ENCODE data around the gene FSTL5. TPM values are rescaled to one million over a fixed set of nuclear protein-coding genes. Genes with fewer than 3 reads are reported as not detected.

FSTL5 gene
- total RNA-seq, 1 experiment from 2014 or later = not detected

DNA sequence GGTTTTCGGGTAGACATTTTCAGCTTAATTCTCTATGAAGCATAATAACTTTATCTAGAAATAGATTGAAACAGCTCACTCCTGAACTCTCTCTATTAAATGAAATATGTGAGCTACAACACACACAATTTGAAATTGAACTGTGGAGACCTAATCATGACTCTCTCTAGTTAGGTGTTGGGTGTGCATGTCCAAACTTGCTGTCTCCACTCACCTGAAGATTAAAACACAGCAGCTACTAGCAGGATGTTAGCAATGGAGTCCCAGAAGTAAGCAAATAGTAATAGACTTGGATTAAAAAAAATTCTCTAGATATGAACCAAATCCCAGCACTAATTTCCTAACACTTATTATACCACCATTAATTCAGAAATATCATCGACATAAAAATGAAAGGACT, 173.1 kb downstream of the FSTL5 start (continued):
- TF ChIP-seq, protein P1, sequence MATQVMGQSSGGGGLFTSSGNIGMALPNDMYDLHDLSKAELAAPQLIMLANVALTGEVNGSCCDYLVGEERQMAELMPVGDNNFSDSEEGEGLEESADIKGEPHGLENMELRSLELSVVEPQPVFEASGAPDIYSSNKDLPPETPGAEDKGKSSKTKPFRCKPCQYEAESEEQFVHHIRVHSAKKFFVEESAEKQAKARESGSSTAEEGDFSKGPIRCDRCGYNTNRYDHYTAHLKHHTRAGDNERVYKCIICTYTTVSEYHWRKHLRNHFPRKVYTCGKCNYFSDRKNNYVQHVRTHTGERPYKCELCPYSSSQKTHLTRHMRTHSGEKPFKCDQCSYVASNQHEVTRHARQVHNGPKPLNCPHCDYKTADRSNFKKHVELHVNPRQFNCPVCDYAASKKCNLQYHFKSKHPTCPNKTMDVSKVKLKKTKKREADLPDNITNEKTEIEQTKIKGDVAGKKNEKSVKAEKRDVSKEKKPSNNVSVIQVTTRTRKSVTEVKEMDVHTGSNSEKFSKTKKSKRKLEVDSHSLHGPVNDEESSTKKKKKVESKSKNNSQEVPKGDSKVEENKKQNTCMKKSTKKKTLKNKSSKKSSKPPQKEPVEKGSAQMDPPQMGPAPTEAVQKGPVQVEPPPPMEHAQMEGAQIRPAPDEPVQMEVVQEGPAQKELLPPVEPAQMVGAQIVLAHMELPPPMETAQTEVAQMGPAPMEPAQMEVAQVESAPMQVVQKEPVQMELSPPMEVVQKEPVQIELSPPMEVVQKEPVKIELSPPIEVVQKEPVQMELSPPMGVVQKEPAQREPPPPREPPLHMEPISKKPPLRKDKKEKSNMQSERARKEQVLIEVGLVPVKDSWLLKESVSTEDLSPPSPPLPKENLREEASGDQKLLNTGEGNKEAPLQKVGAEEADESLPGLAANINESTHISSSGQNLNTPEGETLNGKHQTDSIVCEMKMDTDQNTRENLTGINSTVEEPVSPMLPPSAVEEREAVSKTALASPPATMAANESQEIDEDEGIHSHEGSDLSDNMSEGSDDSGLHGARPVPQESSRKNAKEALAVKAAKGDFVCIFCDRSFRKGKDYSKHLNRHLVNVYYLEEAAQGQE (IDR thresholded peaks at IDR 0.05; ENCODE audit: low read depth) = no peak
- no peak for TF ChIP-seq EZH2 (IDR thresholded peaks at IDR 0.05)
- no peak for TF ChIP-seq ELF1 (IDR thresholded peaks at IDR 0.05; ENCODE audit: borderline replicate concordance, low read depth)
- TF ChIP-seq EGR1 (IDR thresholded peaks at IDR 0.05; ENCODE audit: low read depth) = no peak
- no peak for TF ChIP-seq YY1 (IDR thresholded peaks at IDR 0.05; ENCODE audit: extremely low read depth, insufficient replicate concordance, low read depth, low read length)
- TF ChIP-seq, protein P2, sequence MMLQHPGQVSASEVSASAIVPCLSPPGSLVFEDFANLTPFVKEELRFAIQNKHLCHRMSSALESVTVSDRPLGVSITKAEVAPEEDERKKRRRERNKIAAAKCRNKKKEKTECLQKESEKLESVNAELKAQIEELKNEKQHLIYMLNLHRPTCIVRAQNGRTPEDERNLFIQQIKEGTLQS (IDR thresholded peaks at IDR 0.05) = no peak
- no peak for TF ChIP-seq JUND (IDR thresholded peaks at IDR 0.05)
- TF ChIP-seq TCF7L2 (IDR thresholded peaks at IDR 0.05; ENCODE audit: borderline replicate concordance, extremely low read depth, insufficient read depth, insufficient read length) = no peak

DNA sequence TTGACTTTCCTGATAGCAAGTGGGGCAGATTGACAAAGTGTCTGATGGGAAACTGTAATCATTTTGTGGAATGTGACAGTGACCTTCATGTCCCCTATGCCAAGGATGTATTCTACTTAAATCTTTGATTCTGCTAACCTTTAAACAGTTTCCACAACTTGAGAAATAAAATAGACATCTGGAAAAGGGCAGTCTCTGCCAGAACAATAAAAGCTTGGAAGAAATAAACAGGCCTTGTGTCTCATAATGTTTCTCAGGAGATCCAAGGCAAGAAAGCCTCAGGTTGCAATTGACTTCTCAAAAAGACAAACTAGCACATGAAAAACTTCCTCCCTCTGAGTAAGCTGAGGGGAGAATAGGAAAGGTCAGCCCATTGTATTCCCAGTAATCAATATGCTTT, 174.9 kb downstream of the FSTL5 start:
- intact Hi-C loops (cut with micrococcal nuclease) = no loop called here
- H3K9ac ChIP-seq (ENCODE audit: low read length) = no peak overlapping the region
- no peaks in the 10 kb centered on the region for H3K4me1 ChIP-seq (ENCODE audit: control insufficient read depth in 1 of 2, insufficient read depth in 2 of 2, low read length in 2 of 2)
- no peak overlapping the region for H3K4me2 ChIP-seq (ENCODE audit: low read length)
- ATAC-seq (no peak), DNase-seq (ENCODE audit: low read depth, low spot score) (no peak)
- ChIA-PET POLR2A (no interaction called here), RAD21 (ENCODE audit: low non-redundant PET in 1 of 2, low total read pairs in 2 of 2, uncharacterized antibody in 2 of 2, unreplicated experiment in 2 of 2) (no interaction called here), CTCF (no interaction called here)
- H3K4me3 ChIP-seq (replicated peaks in 1 of 2; ENCODE audit: low read depth in 1 of 2, low read length in 2 of 2) = no peak overlapping the region
- no peaks in the 10 kb centered on the region for H3K79me2 ChIP-seq (ENCODE audit: insufficient read depth, low read length)
- no peaks in the 10 kb centered on the region for H3K9me3 ChIP-seq (ENCODE audit: control insufficient read depth in 1 of 2, insufficient read depth in 1 of 2, low read depth in 1 of 2, low read length in 2 of 2)
- H4K20me1 ChIP-seq (ENCODE audit: insufficient read depth) = no peaks in the 10 kb centered on the region
- H3K36me3 ChIP-seq (ENCODE audit: control insufficient read depth in 1 of 2, insufficient read depth in 2 of 2, low read length in 2 of 2) = no peaks in the 10 kb centered on the region
- H2AFZ ChIP-seq (ENCODE audit: low read depth, low read length, poor library complexity, severe bottlenecking) = no peak overlapping the region
- H3K27ac ChIP-seq (ENCODE audit: low read depth, low read length) = no peak overlapping the region
- no peaks in the 10 kb centered on the region for H3K9me2 ChIP-seq (ENCODE audit: insufficient read depth)
- no peaks in the 10 kb centered on the region for H3K27me3 ChIP-seq (ENCODE audit: insufficient read depth, low read length)
- no TSS peak for BruUV-seq (replicated peaks)
- no peak for TF ChIP-seq FOSL1 (IDR thresholded peaks at IDR 0.05; ENCODE audit: low read depth)
- TF ChIP-seq ELF1 (IDR thresholded peaks at IDR 0.05; ENCODE audit: borderline replicate concordance, low read depth) = no peak
- TF ChIP-seq SP1 (IDR thresholded peaks at IDR 0.05; ENCODE audit: low read depth) = no peak
- TF ChIP-seq, protein P3, sequence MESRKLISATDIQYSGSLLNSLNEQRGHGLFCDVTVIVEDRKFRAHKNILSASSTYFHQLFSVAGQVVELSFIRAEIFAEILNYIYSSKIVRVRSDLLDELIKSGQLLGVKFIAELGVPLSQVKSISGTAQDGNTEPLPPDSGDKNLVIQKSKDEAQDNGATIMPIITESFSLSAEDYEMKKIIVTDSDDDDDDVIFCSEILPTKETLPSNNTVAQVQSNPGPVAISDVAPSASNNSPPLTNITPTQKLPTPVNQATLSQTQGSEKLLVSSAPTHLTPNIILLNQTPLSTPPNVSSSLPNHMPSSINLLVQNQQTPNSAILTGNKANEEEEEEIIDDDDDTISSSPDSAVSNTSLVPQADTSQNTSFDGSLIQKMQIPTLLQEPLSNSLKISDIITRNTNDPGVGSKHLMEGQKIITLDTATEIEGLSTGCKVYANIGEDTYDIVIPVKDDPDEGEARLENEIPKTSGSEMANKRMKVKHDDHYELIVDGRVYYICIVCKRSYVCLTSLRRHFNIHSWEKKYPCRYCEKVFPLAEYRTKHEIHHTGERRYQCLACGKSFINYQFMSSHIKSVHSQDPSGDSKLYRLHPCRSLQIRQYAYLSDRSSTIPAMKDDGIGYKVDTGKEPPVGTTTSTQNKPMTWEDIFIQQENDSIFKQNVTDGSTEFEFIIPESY (IDR thresholded peaks at IDR 0.05; ENCODE audit: extremely low read depth, insufficient replicate concordance, low read length) = no peak
- TF ChIP-seq, protein P4, sequence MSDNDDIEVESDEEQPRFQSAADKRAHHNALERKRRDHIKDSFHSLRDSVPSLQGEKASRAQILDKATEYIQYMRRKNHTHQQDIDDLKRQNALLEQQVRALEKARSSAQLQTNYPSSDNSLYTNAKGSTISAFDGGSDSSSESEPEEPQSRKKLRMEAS (IDR thresholded peaks at IDR 0.05) = no peak
- TF ChIP-seq EZH2phosphoT487 (IDR thresholded peaks at IDR 0.05; ENCODE audit: borderline replicate concordance) = no peak
- no peak for TF ChIP-seq POLR2AphosphoS5 (IDR thresholded peaks at IDR 0.05; ENCODE audit: low read depth, low read length)
- TF ChIP-seq TCF7L2 (IDR thresholded peaks at IDR 0.05; ENCODE audit: borderline replicate concordance, extremely low read depth, insufficient read depth, insufficient read length) = no peak
- no peak for TF ChIP-seq YY1 (IDR thresholded peaks at IDR 0.05; ENCODE audit: extremely low read depth, insufficient replicate concordance, low read depth, low read length)
- no peak for TF ChIP-seq CEBPB (IDR thresholded peaks at IDR 0.05; ENCODE audit: low read depth)
- no peak for TF ChIP-seq SRF (IDR thresholded peaks at IDR 0.05; ENCODE audit: low read depth)
- TF ChIP-seq, protein P5, sequence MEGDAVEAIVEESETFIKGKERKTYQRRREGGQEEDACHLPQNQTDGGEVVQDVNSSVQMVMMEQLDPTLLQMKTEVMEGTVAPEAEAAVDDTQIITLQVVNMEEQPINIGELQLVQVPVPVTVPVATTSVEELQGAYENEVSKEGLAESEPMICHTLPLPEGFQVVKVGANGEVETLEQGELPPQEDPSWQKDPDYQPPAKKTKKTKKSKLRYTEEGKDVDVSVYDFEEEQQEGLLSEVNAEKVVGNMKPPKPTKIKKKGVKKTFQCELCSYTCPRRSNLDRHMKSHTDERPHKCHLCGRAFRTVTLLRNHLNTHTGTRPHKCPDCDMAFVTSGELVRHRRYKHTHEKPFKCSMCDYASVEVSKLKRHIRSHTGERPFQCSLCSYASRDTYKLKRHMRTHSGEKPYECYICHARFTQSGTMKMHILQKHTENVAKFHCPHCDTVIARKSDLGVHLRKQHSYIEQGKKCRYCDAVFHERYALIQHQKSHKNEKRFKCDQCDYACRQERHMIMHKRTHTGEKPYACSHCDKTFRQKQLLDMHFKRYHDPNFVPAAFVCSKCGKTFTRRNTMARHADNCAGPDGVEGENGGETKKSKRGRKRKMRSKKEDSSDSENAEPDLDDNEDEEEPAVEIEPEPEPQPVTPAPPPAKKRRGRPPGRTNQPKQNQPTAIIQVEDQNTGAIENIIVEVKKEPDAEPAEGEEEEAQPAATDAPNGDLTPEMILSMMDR (IDR thresholded peaks at IDR 0.05 in 2 of 3, conservative IDR thresholded peaks at IDR 0.05 in 1 of 3; ENCODE audit: borderline replicate concordance in 1 of 3, insufficient read depth in 1 of 3, low read depth in 2 of 3, low read length in 2 of 3) = no peak
- TF ChIP-seq, protein P2 (IDR thresholded peaks at IDR 0.05) = no peak
